ENCODE data around the gene TBC1D13. TPM values are rescaled to one million over a fixed set of nuclear protein-coding genes. Genes with fewer than 3 reads are reported as not detected.

TBC1D13 gene
- total and polyA plus RNA-seq, 10 of the 15 experiments (the other 5 are each of a cell fraction or from before 2014, with no cell fraction given) = 3.0 to 23.1 (median 16.5) TPM

DNA sequence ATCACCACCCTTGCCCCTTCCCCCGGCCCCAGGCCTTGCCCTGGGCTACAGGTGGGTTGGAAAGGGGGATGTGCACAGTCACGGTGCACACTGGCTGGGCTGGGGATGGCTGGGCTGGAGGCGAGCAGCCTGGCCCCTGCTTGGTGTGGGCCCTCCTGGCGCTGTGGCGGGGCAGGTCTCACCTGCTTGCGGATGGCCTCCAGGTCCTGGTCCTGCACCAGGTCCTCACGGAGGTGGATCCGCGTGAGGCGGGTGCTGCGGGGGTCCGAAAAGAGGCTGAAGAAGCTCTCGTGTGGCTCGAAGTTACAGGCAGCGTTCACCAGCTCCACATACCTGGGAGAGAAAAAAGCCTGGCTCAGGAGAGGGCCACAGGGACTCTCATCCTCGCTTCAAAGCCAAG, 33.4 kb upstream of the TBC1D13 start:
- Histone ChIP-seq H3K27ac (ENCODE audit: control insufficient read depth, insufficient read depth) (no peak overlapping the region), H3K9me3 (replicated peaks; ENCODE audit: control insufficient read depth, insufficient read depth, low read length) (no peaks in the 10 kb centered on the region), H3K79me2 (ENCODE audit: control insufficient read depth, insufficient read depth, low read length) (no peaks in the 10 kb centered on the region), H2AFZ (ENCODE audit: control insufficient read depth, low read depth, low read length) (no peak overlapping the region), H3K4me1 (ENCODE audit: control insufficient read depth, insufficient read depth, low read length) (no peaks in the 10 kb centered on the region), H3K9ac (ENCODE audit: control insufficient read depth, insufficient read depth, low read length) (no peak overlapping the region), H3K4me3 (no peak overlapping the region), H4K20me1 (ENCODE audit: control insufficient read depth, insufficient read depth) (no peaks in the 10 kb centered on the region), H3K36me3 (ENCODE audit: control insufficient read depth in 2 of 2, insufficient read depth in 2 of 2, low read length in 1 of 2) (no peaks in the 10 kb centered on the region; a peak in 1 of 4 replicates), H3K27me3 (replicated peaks in 1 of 2; ENCODE audit: control insufficient read depth in 2 of 2, insufficient read depth in 2 of 2, low read length in 1 of 2) (no peaks in the 10 kb centered on the region), H3K4me2 (ENCODE audit: control insufficient read depth, insufficient read depth) (no peak overlapping the region)
- no TSS peak for BruUV-seq (replicated peaks)
- ChIA-PET SMC1A (ENCODE audit: uncharacterized antibody, unreplicated experiment) (interaction anchor here (0.7 to 1.2 kb wide), 2 partner anchors 14 to 18 kb away, joined by 3 read pairs; no protein-coding TSS in a partner anchor), POLR2A (interaction anchor here (0.6 kb wide), 2 partner anchors 15 to 266 kb away, joined by 4 to 5 read pairs; no protein-coding TSS in a partner anchor), RAD21 (ENCODE audit: unreplicated experiment) (interaction anchor here (0.5 kb wide), 1 partner anchor 16 kb away, joined by 3 read pairs; no protein-coding TSS in a partner anchor), CTCF (interaction anchor here (0.6 to 1.1 kb wide), 2 partner anchors 55 to 315 kb away, joined by 3 to 4 read pairs; no protein-coding TSS in a partner anchor)
- no peak for FAIRE-seq
- in situ Hi-C loops (cut with MboI) = no loop called here
- intact Hi-C loops (cut with micrococcal nuclease; ENCODE audit: unreplicated experiment) = no loop called here
- WGBS (ENCODE audit: insufficient coverage, insufficient replicate concordance, low lambda C conversion rate, missing lambda C conversion rate) = 80% methylated on average over 16 of the region's 16 CpGs
- DNase-seq (ENCODE audit: low read depth, low spot score) = no peak
- TF ChIP-seq, protein P1, sequence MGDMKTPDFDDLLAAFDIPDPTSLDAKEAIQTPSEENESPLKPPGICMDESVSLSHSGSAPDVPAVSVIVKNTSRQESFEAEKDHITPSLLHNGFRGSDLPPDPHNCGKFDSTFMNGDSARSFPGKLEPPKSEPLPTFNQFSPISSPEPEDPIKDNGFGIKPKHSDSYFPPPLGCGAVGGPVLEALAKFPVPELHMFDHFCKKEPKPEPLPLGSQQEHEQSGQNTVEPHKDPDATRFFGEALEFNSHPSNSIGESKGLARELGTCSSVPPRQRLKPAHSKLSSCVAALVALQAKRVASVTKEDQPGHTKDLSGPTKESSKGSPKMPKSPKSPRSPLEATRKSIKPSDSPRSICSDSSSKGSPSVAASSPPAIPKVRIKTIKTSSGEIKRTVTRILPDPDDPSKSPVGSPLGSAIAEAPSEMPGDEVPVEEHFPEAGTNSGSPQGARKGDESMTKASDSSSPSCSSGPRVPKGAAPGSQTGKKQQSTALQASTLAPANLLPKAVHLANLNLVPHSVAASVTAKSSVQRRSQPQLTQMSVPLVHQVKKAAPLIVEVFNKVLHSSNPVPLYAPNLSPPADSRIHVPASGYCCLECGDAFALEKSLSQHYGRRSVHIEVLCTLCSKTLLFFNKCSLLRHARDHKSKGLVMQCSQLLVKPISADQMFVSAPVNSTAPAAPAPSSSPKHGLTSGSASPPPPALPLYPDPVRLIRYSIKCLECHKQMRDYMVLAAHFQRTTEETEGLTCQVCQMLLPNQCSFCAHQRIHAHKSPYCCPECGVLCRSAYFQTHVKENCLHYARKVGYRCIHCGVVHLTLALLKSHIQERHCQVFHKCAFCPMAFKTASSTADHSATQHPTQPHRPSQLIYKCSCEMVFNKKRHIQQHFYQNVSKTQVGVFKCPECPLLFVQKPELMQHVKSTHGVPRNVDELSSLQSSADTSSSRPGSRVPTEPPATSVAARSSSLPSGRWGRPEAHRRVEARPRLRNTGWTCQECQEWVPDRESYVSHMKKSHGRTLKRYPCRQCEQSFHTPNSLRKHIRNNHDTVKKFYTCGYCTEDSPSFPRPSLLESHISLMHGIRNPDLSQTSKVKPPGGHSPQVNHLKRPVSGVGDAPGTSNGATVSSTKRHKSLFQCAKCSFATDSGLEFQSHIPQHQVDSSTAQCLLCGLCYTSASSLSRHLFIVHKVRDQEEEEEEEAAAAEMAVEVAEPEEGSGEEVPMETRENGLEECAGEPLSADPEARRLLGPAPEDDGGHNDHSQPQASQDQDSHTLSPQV (IDR thresholded peaks at IDR 0.05) = no peak
- no peak for TF ChIP-seq ZNF207 (IDR thresholded peaks at IDR 0.05; ENCODE audit: borderline replicate concordance)
- TF ChIP-seq, protein P2, sequence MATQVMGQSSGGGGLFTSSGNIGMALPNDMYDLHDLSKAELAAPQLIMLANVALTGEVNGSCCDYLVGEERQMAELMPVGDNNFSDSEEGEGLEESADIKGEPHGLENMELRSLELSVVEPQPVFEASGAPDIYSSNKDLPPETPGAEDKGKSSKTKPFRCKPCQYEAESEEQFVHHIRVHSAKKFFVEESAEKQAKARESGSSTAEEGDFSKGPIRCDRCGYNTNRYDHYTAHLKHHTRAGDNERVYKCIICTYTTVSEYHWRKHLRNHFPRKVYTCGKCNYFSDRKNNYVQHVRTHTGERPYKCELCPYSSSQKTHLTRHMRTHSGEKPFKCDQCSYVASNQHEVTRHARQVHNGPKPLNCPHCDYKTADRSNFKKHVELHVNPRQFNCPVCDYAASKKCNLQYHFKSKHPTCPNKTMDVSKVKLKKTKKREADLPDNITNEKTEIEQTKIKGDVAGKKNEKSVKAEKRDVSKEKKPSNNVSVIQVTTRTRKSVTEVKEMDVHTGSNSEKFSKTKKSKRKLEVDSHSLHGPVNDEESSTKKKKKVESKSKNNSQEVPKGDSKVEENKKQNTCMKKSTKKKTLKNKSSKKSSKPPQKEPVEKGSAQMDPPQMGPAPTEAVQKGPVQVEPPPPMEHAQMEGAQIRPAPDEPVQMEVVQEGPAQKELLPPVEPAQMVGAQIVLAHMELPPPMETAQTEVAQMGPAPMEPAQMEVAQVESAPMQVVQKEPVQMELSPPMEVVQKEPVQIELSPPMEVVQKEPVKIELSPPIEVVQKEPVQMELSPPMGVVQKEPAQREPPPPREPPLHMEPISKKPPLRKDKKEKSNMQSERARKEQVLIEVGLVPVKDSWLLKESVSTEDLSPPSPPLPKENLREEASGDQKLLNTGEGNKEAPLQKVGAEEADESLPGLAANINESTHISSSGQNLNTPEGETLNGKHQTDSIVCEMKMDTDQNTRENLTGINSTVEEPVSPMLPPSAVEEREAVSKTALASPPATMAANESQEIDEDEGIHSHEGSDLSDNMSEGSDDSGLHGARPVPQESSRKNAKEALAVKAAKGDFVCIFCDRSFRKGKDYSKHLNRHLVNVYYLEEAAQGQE (IDR thresholded peaks at IDR 0.05; ENCODE audit: low read depth, low read length) = no peak
- TF ChIP-seq BHLHE40 (IDR thresholded peaks at IDR 0.05; ENCODE audit: borderline replicate concordance in 1 of 2, low read depth in 2 of 2, low read length in 1 of 2) = no peak
- TF ChIP-seq, protein P3, sequence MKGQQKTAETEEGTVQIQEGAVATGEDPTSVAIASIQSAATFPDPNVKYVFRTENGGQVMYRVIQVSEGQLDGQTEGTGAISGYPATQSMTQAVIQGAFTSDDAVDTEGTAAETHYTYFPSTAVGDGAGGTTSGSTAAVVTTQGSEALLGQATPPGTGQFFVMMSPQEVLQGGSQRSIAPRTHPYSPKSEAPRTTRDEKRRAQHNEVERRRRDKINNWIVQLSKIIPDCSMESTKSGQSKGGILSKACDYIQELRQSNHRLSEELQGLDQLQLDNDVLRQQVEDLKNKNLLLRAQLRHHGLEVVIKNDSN (IDR thresholded peaks at IDR 0.05; ENCODE audit: borderline replicate concordance, extremely low read length, insufficient read depth, low read depth, low read length) = no peak
- no peak for ATAC-seq
